ENCODE data around the gene AAMDC.
"Not testable (repeated sequence)": the region's sequence is repeated elsewhere in the genome, so short reads cannot be mapped to it uniquely, and the experiment has no call there.

AAMDC gene

GRCh38 chr11:77819921-77820564, 901 bp upstream of the AAMDC start:
- DNase-seq (ENCODE audit: low read depth in 2 of 2, low spot score in 1 of 2), result peak; percentile 1 to 7

- DNase-seq (ENCODE audit: low read depth in 2 of 2, low spot score in 1 of 2), result no peak
These were observed 456 bp downstream of the AAMDC start for GRCh38 chr11:77821349-77821851.

GRCh38 chr11:77822126-77822525, 1.2 kb downstream of the AAMDC start:
- DNase-seq (ENCODE audit: low read depth in 2 of 2, low spot score in 1 of 2), result not testable (repeated sequence)

GRCh38 chr11:77823775-77824174, 2.8 kb downstream of the AAMDC start:
- DNase-seq (ENCODE audit: low read depth in 2 of 2, low spot score in 1 of 2), result no peak

- DNase-seq (ENCODE audit: low read depth in 2 of 2, low spot score in 1 of 2), result no peak
These were observed 8.0 kb downstream of the AAMDC start for GRCh38 chr11:77828926-77829325.

DNA sequence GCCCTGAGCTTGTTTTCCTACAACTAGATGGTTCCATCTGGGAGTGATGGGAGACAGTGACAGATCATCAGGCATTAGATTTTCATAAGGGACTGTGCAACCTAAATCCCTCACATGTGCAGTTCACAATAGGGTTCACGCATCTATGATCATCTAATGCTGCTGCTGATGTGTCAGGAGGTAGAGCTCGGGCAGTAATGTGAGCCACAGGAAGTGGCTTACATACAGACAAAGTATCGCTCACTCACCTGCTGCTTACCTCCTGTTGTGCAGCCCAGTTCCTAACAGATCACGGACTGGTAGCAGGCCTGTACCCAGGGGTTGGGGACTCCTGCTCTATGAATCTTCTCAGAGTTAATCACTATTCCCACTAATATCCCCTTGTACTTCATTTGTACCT, 12.4 kb downstream of the AAMDC start:
- no peak for DNase-seq (ENCODE audit: low read depth in 2 of 2, low spot score in 1 of 2)

DNA sequence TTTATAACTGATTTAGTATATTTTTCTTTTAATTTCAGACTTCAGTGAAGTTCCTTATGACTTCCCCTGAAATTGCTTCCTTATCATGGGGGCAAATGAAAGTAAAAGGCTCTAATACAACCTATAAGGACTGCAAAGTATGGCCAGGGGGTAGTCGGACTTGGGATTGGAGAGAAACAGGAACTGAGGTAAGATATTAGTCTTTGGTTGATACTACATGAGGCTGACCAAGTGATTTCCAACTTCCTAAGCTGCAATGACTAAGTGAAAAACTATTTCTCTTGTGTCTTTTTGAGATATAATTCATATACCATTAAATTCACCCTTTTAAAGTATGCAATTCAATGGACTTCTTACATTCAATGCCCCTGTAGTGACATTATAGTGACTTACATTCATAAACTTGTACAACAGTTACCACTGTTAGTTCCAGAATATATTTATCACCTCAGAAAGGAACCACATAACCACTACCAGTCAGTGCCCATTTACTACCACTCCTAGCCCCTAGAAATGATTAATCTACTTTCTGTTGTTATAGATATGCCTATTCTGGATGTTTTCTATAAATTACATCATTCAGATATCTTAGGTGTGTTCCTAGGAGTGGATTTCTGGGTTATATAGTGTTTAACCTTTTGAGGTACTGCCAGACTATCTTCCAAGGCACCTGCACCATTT, 21.6 kb downstream of the AAMDC start:
- no peak for DNase-seq (ENCODE audit: low read depth in 2 of 2, low spot score in 1 of 2)

DNA sequence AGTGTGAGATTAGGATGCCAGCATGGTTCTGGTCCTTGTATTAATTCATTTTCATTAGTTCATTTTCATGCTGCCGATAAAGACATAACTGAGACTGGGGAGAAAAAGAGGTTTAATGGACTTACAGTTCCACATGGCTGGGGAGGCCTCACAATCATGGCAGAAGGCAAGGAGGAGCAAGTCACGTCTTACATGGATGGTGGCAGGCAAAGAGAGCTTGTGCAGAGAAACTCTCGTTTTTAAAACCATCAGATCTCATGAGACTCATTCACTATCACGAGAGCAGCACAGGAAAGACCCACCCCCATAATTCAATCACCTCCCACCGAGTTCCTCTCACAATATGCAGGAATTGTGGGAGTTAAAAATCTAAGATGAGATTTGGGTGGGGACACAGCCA, 22.8 kb downstream of the AAMDC start:
- not testable (repeated sequence) for DNase-seq (ENCODE audit: low read depth in 2 of 2, low spot score in 1 of 2)

DNA sequence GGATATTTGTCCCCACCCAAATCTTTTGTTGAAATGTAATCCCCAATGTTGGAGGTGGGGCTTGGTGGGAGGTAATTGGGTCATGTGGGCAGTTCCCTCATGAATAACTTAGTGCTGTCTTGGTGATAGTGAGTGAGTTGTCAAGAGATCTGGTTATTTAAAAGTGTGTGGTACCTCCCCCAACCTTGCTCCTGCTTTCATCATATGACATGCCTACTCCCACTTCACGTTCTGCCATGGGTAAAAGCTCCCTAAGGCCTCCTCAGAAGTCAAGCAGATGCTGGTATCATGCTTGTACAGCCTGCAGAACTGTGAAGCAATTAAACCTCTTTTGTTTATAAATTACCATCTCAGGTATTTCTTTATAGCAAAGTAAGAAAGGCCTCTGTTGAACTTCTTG, 30.6 kb downstream of the AAMDC start:
- DNase-seq (ENCODE audit: low read depth in 2 of 2, low spot score in 1 of 2), result no peak

- DNase-seq (ENCODE audit: low read depth in 2 of 2, low spot score in 1 of 2), result no peak
These were observed 33.9 kb downstream of the AAMDC start for GRCh38 chr11:77854838-77855237.

DNA sequence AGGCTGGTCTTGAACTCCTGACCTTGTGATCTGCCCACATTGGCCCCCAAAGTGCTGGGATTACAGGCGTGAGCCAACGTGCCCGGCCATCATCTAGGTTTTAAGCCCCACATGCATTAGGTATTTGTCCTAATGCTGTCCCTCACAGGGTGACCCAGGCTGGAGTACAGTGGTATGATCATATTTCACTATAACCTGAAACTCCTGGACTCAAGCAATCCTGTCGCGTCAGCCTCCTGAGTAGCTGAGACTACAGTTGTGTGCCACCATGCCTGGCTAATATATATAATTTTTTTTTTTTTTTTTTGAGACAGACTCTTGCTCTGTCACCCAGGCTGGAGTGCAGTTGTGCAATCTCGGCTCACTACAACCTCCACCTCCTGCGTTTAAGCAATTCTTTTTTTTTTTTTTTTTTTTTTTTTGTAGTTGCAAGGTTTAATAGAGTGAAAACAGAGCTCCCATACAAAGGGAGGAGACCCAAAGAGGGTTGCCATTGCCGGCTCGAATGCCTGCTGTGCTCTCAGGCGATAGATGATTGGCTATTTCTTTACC, 37.0 kb downstream of the AAMDC start:
- DNase-seq (ENCODE audit: low read depth in 2 of 2, low spot score in 1 of 2), result not testable (repeated sequence)

DNA sequence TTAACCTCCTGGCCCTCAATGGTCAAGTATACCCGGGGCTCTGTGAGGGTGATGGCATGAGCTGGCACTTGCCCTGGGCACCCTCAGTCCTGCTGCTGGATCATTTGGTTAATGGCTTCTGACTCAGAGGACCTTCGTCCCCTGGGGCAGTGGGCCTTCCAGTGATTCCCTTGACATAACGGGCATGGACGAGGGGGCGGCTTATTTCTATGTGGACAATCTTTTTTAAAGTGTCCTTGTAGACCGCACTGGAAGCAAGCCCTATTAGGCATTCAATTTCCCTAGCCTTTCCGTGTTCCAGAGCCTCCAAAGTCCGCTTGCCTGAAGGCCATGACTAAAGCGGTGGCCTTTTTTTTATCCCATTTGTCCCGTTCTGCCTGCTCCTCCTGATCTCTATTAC, 40.5 kb downstream of the AAMDC start:
- not testable (repeated sequence) for DNase-seq (ENCODE audit: low read depth in 2 of 2, low spot score in 1 of 2)

DNA sequence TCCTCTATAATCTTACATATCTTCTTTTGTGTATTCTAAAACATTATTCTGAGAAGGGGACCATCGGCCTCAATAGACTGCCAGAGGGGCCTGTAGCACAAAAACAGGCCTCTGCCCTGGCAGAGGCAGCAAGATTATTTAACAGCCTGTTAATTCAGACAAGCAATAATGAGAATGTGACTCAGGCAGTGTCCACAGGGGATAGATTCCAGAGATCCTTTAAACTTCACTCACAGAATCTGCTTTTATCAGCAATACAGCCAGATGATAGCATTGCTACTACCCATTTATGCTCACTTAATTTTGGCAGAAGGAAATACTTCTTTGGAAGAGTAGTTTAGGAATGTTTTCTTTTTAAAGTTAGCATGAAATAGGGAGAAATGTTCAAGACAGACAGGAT, 44.9 kb downstream of the AAMDC start:
- DNase-seq (ENCODE audit: low read depth in 2 of 2, low spot score in 1 of 2), result no peak

DNA sequence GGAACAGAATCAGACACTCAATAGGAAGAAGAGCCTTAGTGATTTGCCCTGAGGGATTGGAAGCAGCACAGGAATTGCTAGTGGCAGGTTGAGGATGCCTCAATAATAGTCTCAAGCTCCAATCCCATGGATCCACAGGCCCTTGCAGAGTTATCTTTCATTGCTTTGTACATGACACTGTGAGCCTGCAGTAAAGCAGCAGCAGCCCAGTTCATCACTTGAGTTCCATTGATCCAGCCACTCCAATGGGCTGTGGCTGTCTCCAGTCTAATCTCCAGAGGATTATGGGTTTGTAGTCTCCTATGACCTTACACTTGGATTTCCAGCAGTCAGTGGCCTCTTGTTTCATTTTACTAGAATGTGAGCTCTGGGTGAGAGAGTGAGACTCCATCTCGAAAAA, 45.4 kb downstream of the AAMDC start:
- DNase-seq (ENCODE audit: low read depth in 2 of 2, low spot score in 1 of 2), result no peak

GRCh38 chr11:77868744-77869143, 47.8 kb downstream of the AAMDC start:
- DNase-seq (ENCODE audit: low read depth in 2 of 2, low spot score in 1 of 2), result no peak

GRCh38 chr11:77871855-77872254, 50.9 kb downstream of the AAMDC start:
- no peak for DNase-seq (ENCODE audit: low read depth in 2 of 2, low spot score in 1 of 2)

DNA sequence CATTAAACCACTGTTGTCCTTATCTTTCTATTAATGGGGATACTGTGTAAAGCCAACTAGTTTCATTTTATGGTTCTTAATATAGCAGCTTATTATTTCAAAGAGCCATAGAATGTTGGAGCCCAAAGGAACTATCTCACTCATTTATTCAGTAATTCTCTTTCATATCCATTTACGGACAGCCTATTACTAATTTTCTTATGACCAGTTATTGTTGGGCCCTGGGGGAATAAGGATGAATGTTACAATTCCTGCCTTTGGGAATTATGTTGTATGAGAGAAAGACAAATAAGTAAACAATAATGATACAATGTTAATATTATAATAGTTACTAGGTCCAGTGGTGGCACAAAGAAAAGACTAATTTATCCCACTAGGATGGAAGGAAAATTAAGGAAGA, 52.4 kb downstream of the AAMDC start:
- DNase-seq (ENCODE audit: low read depth in 2 of 2, low spot score in 1 of 2), result no peak

DNA sequence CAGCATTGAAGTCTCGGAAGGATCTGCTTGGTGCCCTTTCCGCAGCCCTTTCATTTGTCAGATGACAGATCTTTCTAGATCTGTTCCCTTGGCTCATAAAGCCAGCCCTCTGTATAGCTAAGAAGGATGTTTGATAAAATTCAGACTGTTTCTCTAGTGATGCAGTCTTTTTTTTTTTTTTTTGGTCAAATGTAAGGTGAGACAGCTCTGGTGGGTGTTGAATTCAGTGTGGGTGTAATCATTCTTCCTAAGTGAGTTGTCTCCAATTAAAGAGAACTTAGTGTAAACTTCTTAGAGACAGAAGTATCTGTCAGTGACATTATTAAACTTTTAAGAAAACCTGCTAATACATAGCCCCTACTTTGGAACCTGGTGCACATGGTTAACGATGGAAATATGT, 53.3 kb downstream of the AAMDC start:
- no peak for DNase-seq (ENCODE audit: low read depth in 2 of 2, low spot score in 1 of 2)

GRCh38 chr11:77876045-77876444, 55.1 kb downstream of the AAMDC start:
- no peak for DNase-seq (ENCODE audit: low read depth in 2 of 2, low spot score in 1 of 2)

- not testable (repeated sequence) for DNase-seq (ENCODE audit: low read depth in 2 of 2, low spot score in 1 of 2)
These were observed 57.3 kb downstream of the AAMDC start for GRCh38 chr11:77878247-77878646.

DNA sequence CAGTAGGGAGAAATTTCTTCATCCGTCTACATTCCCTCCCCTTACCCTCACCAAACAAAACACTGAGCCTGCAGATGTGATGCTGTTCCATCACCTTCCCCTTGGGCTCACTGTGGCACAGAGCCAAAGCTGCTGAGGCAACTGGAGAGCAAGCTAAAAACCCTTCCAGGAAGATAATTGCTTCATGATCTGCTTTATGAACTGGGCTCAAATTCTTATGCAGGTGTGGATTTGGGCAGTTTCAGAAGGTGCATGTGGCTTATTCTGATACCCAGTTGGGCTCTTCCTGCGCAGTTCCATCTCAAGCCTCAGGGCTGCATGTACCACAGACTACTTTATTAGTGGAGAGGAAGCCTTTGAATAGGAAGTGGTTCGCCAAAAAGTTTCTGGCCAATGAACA, 58.3 kb downstream of the AAMDC start:
- no peak for DNase-seq (ENCODE audit: low read depth in 2 of 2, low spot score in 1 of 2)

DNA sequence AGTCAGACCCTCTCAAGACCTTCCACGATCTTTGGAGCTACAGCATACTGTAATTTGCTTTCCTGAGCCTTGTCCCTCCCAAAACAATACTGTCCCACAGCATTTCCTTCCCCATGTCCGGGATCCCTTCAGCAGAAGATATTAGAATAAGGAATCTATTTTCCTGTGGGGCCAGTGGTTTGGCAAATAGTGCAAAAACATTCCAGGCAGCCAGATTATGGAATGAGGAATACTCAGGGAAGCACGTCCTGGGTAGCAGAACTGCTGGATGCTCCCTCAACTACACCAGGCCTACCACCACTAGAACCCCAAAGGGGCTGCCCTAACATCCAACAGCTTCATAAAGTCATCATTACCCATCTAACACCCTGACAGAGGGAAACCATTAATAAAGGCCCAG, 61.5 kb downstream of the AAMDC start:
- no peak for DNase-seq (ENCODE audit: low read depth in 2 of 2, low spot score in 1 of 2)

DNA sequence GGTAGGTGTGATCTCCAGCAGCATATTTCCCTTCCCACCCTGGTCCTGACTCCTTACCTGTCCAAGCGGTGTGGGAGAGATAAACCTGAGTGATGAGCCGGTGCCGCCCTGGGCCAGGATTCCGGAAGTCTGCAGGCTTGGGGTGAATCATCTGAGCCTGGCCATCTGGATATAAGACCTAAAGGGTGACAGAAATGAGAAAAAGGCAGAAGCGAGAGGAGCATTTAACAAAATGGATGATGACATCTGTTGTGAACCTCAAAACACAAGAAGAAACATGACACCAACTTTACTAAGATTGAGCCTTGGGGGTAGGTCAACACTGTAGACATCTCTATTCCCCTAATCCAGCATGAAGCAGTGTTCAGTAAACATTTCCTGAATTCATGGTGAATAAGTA, 62.8 kb downstream of the AAMDC start:
- no peak for DNase-seq (ENCODE audit: low read depth in 2 of 2, low spot score in 1 of 2)

Data from stimulated activated CD8-positive, alpha-beta memory T cell treated with anti-CD3 and anti-CD28 coated beads, Interleukin-4, amount 100 ng/mL, for 4 hours (primary cell).